GM21825 (cell line): Measurements from ENCODE around the gene TMC8.

Experiments
- ATAC-seq: cut with Tn5 transposase; IDR thresholded peaks from one replicate; pipeline ENCODE4 v1.9.1; 2021; ENCODE audit warnings: mild to moderate bottlenecking, moderate library complexity; ENCODE audit not compliant: unreplicated experiment

The TMC8 gene

GRCh38 chr17:78179372-78179771 lies 48.8 kb downstream of the TMC8 start:
- ATAC-seq = no peak

DNA sequence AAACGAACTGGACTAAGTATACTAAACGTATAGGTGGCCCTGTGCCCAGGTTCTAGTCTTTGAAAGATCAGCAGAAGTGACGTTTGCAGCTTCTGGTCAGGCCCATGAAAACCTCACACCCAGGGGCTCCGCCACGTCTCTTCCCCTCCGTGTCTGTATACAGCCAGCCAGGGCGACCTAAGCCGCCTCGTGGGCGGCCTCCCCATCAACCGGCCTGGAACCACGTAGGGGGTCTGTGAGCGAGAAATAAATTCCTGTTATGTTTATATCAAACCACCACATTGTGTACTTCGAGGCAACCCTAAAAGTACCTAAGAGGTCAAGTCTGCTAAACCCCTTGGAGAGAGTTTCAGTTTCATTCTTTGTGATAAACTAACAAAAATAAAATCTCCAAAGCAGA lies 49.5 kb downstream of the TMC8 start:
- no peak for ATAC-seq

GRCh38 chr17:78180508-78180907 lies 49.9 kb downstream of the TMC8 start:
- ATAC-seq = no peak

DNA sequence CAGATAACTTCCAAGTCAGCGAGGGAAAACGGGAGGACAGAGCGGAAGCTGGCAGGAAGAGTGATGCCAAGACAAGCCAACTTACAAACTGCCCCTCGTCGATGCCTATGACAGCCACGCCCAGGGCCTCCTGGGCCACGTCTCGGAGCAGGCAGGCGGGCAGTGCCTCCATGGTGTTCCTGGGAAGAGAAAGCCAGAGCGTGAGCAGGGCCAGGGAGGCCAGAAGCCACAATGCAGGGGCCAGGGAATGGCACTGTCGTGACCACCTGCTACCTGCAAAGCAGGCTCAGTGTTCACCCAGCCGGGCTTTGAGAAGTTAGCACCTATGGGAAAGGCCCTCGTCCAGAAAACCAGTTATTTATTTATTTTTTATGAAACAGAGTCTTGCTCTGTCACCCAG lies 51.9 kb downstream of the TMC8 start:
- ATAC-seq = no peak

GRCh38 chr17:78183916-78184315 lies 53.3 kb downstream of the TMC8 start:
- ATAC-seq = no peak

GRCh38 chr17:78184351-78184750 lies 53.8 kb downstream of the TMC8 start:
- ATAC-seq = no peak

DNA sequence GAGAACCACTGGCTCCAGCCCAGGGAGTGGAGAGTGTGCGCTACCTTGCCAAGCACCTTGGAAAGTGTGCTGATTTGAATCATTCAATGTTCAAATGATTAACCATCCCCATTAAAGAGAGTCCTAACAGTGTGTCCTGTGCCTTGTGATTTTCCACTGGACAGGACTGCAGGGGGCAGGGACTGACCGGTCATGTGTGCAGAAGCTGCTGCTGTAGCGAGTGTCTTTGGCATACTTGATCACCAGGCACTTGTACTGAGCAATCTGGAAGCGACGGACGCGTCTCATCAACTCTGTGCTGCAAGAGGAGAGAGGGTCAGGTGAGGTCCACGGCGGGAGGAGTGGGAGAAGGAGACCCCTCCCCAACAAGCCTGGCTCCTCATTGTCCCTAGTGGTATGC lies 54.3 kb downstream of the TMC8 start:
- ATAC-seq = no peak

DNA sequence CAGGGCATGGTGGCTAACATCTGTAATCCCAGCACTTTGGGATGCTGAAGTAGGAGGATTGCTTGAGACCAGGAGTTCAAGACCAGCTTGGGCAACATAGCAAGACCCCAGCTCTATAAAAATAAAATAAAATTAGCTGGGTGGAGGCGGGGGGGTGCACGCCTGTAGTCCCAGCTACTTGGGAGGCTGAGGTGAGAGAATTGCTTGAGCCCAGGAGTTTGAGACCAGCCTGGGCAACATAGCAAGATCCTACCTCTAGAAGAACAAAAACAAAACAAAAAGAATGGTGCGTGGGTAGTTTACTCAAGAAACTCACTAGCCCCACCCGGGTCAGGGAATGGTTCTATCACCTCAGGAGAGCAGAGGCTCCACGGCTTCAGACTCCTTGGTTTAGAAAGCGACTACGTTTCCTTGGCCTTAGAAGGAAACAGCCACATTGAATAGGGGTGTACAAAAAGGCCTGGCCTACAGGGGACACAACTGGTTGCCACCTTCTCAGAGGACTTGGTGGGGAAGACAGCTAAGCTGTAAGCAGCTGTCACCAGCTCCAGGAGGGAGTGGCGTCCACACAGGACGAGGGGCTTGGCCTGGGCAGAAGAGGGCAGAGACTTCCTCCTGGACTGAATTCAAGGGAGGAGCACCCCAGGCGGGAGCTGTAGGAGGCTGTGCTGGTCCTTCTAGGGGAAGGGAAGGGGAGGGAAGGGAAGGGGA lies 55.6 kb downstream of the TMC8 start:
- ATAC-seq = no peak

- peak; percentile 93 for ATAC-seq
Observed at GRCh38 chr17:78186692-78187595, 56.4 kb downstream of the TMC8 start, which contains the start of the genes AFMID and TK1. AFMID (plus strand) TSS chr17:78187362; CDS start chr17:78187371, 9 bp downstream. TK1 (minus strand) TSS chr17:78187052; CDS start chr17:78186994, 58 bp downstream.
